ENCODE measurements around the gene FAM83G. TPM values are rescaled to one million over a fixed set of nuclear protein-coding genes. Genes with fewer than 3 reads are reported as not detected.

FAM83G gene
- total RNA-seq, 4 donors from 2014 or later: 11.9 to 21.3 (median 13.9) TPM

DNA sequence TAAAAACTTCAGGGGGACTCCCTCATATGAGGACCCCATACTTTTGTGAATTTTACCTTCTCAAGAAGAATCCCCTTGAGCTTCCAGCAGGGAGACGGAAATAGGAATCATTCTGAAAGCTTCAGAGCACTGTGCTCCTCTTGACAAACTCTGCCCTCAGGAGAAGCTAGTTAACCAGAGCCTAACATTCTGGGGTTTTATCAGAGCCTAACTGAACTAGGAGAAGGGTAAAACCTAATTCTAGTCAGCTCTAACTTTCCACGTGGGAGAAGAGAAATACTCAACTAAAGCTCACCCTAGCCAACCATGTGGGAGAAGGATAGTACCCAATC is 65.9 kb downstream of the FAM83G start:
- no peak for TF ChIP-seq POLR2A (IDR thresholded peaks at IDR 0.05)
- TF ChIP-seq, protein P1, sequence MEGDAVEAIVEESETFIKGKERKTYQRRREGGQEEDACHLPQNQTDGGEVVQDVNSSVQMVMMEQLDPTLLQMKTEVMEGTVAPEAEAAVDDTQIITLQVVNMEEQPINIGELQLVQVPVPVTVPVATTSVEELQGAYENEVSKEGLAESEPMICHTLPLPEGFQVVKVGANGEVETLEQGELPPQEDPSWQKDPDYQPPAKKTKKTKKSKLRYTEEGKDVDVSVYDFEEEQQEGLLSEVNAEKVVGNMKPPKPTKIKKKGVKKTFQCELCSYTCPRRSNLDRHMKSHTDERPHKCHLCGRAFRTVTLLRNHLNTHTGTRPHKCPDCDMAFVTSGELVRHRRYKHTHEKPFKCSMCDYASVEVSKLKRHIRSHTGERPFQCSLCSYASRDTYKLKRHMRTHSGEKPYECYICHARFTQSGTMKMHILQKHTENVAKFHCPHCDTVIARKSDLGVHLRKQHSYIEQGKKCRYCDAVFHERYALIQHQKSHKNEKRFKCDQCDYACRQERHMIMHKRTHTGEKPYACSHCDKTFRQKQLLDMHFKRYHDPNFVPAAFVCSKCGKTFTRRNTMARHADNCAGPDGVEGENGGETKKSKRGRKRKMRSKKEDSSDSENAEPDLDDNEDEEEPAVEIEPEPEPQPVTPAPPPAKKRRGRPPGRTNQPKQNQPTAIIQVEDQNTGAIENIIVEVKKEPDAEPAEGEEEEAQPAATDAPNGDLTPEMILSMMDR (IDR thresholded peaks at IDR 0.05): no peak
- no peaks in the 10 kb centered on the region for H3K27me3 ChIP-seq
- H3K4me1 ChIP-seq: no peaks in the 10 kb centered on the region
- H3K36me3 ChIP-seq: no peaks in the 10 kb centered on the region
- intact Hi-C loops (cut with DNase I): no loop called here
- H3K27ac ChIP-seq: no peak overlapping the region
- H3K4me3 ChIP-seq (replicated peaks in 1 of 3): no peak overlapping the region
- no peak for DNase-seq
- 70% methylated on average over 2 of the region's 2 CpGs for WGBS, 2 donors
- no peaks in the 10 kb centered on the region for H3K9me3 ChIP-seq

DNA sequence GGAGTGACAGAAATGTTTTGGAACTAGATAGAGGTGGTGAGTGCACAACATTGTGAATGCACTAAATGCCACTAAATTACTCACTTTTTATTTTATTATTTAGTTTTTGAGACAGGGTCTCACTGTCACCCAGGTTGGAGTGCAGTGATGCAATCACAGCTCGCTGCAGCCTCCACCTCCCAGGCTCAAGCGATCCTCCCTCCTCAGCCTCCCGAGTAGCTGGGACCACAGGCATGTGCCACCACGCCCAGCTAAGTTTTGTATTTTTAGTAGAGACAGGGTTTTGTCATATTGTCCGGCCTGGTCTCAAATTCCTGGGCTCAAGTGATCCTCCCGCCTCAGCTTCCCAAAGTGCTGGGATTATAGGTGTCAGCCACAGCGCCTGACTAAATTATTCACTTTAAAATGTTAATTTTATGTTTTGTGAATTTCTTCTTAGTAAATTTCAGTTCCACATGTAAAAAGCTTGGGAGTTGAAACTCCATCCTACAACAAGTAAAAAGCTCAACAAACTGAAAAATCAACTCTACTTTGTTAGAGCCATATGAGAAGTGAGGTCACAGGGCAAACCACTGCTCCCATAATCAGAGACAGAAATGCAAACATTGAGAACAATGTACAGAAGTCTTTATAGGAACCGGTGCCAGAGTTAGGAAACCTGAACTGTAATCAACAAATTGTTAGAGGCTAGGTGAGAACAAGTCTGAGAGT is 66.4 kb downstream of the FAM83G start:
- 77 to 78% methylated on average over 8 of the region's 8 CpGs for WGBS, 2 donors
- no peak for DNase-seq
- Histone ChIP-seq H3K4me3 (replicated peaks in 1 of 3) (no peak overlapping the region), H3K4me1 (no peaks in the 10 kb centered on the region), H3K27me3 (no peaks in the 10 kb centered on the region), H3K27ac (no peak overlapping the region), H3K36me3 (no peaks in the 10 kb centered on the region), H3K9me3 (no peaks in the 10 kb centered on the region)
- intact Hi-C loops (cut with DNase I): no loop called here
- TF ChIP-seq POLR2A (IDR thresholded peaks at IDR 0.05): no peak
- TF ChIP-seq, protein P1 (IDR thresholded peaks at IDR 0.05): no peak

DNA sequence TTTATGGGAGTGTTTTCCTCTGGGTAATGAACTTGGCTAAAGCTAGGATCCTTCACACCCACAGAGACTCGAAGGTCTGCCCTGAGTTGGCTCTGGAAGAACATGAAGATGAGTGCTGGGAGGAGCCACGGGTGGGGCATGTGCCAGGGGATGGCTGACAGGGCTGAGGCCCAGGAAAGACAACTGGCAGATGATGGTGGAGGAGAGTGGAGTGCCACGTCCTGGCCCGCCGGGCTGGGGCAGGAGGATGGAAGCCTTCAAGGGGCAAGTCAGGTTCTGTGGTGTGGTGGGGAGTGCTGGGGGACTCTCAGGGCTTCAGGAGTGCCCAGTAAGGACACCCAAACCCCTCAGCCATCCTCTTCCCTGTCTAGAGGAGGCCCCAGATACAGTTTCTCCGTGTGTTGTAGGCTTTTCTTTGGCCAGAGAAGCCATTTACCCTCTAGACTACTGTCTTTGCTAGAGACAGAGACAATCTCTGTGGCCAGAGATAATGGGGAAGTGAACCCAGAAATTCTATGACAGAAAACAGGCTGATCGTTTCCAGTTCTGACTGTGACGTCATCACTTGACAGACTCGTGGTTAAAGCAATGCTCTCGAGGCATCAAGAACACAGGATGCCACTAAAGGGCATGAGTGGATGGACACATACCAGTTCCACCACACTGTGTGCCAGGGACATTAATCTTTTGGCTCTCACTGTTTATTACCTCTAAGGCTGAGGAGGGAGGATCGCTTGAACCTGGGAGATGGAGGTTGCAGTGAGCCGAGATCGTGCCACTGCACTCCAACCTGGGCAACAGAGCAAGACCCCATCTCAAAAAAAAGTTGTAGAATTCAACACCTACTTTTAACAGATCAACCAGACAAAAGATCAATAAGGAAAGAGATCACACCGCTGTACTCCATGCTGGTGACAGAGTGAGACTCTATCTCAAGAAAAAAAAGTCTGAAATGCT is 71.2 kb downstream of the FAM83G start:
- DNase-seq: peak in 1 of 2 donors; percentile 6
- Histone ChIP-seq H3K27ac (no peak overlapping the region), H3K9me3 (no peaks in the 10 kb centered on the region), H3K4me1 (no peaks in the 10 kb centered on the region), H3K27me3 (no peaks in the 10 kb centered on the region), H3K36me3 (peaks cover 20 to 27% of the 10 kb centered on the region in 2 donors), H3K4me3 (replicated peaks in 1 of 3) (no peak overlapping the region)
- no peak for TF ChIP-seq POLR2A (IDR thresholded peaks at IDR 0.05)
- TF ChIP-seq, protein P1 (IDR thresholded peaks at IDR 0.05): no peak
- 68 to 82% methylated on average over 14 of the region's 14 CpGs for WGBS, 2 donors
- intact Hi-C loops (cut with DNase I): no loop called here

DNA sequence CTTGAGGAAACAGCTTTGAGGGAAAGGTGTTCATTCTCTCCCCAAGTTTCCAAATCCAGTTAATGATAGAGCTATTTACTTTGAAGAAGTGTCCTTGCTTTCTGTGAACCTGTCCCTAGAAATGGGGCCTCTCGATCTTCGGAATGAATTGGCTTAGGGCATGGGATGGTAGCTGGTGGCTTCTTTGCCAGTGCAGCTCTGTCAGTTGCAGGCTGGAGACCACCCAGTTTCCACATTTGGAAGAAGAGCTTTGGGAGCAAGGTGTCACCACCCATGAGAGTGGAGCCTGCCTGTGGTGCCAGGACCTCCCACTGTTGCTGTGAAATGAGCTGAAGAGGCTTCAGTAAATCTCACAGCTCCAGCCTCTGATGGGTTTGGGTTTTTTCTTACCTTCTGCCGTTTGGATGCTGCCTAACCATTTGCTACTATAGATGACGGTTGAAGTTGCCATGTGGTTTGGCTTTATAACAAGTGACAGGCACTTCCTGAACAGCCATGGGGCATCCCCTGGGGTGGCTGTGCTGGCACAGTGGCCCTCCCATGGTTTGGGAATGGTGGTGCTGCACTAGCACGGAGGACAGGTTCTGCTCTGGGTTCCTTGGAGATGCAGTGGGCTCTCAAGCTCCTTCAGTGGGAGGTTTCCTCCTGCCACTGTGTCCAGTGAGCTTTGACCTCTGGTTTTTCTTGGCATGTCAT is 72.1 kb downstream of the FAM83G start:
- TF ChIP-seq, protein P1 (IDR thresholded peaks at IDR 0.05): no peak
- no peak for TF ChIP-seq POLR2A (IDR thresholded peaks at IDR 0.05)
- H3K9me3 ChIP-seq: no peaks in the 10 kb centered on the region
- WGBS, 2 donors: 66 to 79% methylated on average over 5 of the region's 5 CpGs
- no peaks in the 10 kb centered on the region for H3K4me1 ChIP-seq
- no peak overlapping the region for H3K27ac ChIP-seq
- intact Hi-C loops (cut with DNase I): no loop called here
- no peak overlapping the region for H3K4me3 ChIP-seq (replicated peaks in 1 of 3)
- peaks cover 20 to 27% of the 10 kb centered on the region in 2 donors for H3K36me3 ChIP-seq
- H3K27me3 ChIP-seq: no peaks in the 10 kb centered on the region
- no peak for DNase-seq
